ENCODE results near the gene PIK3CA. TPM values are rescaled to one million over a fixed set of nuclear protein-coding genes. Genes with fewer than 3 reads are reported as not detected.
"Not testable (repeated sequence)": the region's sequence is repeated elsewhere in the genome, so short reads cannot be mapped to it uniquely, and the experiment has no call there.

Gene PIK3CA
- total RNA-seq, 2 donors from 2014 or later: 6.3 to 11.7 TPM

DNA sequence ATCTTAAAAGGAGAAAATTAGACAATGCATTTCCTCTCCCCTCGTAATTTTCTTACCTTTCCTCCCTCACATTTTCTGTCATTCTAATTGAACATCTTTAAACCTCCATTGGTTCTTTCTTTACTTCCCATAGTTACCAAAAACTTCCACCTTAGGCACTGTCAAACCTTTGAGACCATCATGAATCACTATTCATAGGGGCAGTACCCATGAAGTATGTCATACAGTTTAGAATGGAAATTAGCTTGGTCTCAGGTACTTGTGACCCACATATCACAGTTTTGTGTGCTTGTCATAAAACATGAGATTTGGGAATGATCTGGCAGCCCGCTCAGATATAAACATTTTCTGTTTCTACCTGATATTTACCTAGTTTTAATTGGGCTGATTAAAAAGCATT, 52.6 kb downstream of the PIK3CA start:
- ATAC-seq (no peak), DNase-seq (no peak)
- Histone ChIP-seq H3K27ac (no peak overlapping the region), H3K4me1 (no peaks in the 10 kb centered on the region), H3K4me3 (no peak overlapping the region), H3K9me3 (no peaks in the 10 kb centered on the region), H3K27me3 (no peaks in the 10 kb centered on the region), H3K36me3 (replicated peaks in 1 of 2; ENCODE audit: insufficient read depth in 1 of 2, low read depth in 2 of 2) (no peaks in the 10 kb centered on the region)
- TF ChIP-seq, protein P1, sequence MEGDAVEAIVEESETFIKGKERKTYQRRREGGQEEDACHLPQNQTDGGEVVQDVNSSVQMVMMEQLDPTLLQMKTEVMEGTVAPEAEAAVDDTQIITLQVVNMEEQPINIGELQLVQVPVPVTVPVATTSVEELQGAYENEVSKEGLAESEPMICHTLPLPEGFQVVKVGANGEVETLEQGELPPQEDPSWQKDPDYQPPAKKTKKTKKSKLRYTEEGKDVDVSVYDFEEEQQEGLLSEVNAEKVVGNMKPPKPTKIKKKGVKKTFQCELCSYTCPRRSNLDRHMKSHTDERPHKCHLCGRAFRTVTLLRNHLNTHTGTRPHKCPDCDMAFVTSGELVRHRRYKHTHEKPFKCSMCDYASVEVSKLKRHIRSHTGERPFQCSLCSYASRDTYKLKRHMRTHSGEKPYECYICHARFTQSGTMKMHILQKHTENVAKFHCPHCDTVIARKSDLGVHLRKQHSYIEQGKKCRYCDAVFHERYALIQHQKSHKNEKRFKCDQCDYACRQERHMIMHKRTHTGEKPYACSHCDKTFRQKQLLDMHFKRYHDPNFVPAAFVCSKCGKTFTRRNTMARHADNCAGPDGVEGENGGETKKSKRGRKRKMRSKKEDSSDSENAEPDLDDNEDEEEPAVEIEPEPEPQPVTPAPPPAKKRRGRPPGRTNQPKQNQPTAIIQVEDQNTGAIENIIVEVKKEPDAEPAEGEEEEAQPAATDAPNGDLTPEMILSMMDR (IDR thresholded peaks at IDR 0.05): no peak
- no peak for TF ChIP-seq POLR2A (IDR thresholded peaks at IDR 0.05)
- 91 to 97% methylated on average over 2 of the region's 2 CpGs for whole genome bisulfite sequencing, 2 donors
- intact Hi-C loops (cut with DNase I): no loop called here

DNA sequence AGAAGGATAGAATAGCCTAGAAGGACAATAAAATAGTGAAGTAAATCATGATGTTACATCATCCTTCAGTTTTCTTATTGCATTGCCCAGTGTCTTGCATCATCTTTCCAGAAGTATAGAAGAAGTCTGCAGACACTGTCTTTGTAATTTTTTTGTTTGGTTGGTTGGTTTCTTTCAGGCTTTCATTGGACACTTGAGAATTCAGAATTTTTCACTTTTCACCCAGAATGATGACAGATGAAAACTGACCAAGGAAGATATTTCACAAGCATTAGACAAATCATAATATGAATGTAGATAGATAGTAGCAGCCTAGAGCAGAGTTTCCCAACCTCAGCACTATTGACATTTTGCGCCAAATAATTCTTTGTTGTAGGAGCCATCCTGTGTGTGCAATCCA, 67.4 kb downstream of the PIK3CA start:
- ATAC-seq; intact Hi-C loops (cut with DNase I): not testable (repeated sequence)
- 89 to 100% methylated on average over 1 of the region's 1 CpG for WGBS, 2 donors

DNA sequence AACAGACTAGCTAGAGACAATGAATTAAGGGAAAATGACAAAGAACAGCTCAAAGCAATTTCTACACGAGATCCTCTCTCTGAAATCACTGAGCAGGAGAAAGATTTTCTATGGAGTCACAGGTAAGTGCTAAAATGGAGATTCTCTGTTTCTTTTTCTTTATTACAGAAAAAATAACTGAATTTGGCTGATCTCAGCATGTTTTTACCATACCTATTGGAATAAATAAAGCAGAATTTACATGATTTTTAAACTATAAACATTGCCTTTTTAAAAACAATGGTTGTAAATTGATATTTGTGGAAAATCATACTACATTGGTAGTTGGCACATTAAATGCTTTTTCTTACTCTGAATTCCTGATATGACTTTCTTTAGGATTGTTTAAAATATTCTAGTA, 70.1 kb downstream of the PIK3CA start:
- H3K27ac ChIP-seq; H3K4me3 ChIP-seq; ATAC-seq; H3K36me3 ChIP-seq (replicated peaks in 1 of 2; ENCODE audit: insufficient read depth in 1 of 2, low read depth in 2 of 2); H3K27me3 ChIP-seq; H3K9me3 ChIP-seq; intact Hi-C loops (cut with DNase I); DNase-seq; H3K4me1 ChIP-seq: not testable (repeated sequence)
- WGBS, 2 donors: 59 to 76% methylated on average over 1 of the region's 1 CpG

More for the DNA sequence above, 67.4 kb downstream of the PIK3CA start:
- not testable (repeated sequence) for H3K9me3 ChIP-seq; H3K36me3 ChIP-seq (replicated peaks in 1 of 2; ENCODE audit: insufficient read depth in 1 of 2, low read depth in 2 of 2); H3K4me1 ChIP-seq; H3K27me3 ChIP-seq; H3K27ac ChIP-seq; DNase-seq; H3K4me3 ChIP-seq

DNA sequence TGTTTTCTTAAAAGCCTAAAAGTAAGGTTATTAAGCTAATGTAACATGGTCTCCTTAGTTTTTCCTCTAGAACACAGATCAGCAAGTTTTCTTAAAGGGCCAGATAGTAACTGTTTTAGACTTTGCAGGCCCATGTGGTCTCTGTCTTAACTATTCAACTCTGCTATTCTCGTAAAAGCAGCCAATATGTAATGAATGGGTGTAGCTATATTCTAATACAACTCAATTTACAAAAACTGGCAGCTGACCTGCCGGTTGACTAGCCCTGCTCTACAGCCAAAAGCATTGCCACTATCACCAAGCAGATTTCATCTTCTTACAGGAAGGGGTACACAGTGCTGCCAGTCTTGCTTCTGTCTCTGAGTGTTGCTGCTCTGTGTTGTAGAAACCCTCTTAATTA, 75.4 kb downstream of the PIK3CA start:
- Histone ChIP-seq H3K36me3 (replicated peaks in 1 of 2; ENCODE audit: insufficient read depth in 1 of 2, low read depth in 2 of 2) (peaks cover 3 to 4% of the 10 kb centered on the region in 2 donors), H3K9me3 (no peaks in the 10 kb centered on the region), H3K4me3 (no peak overlapping the region), H3K4me1 (no peaks in the 10 kb centered on the region), H3K27me3 (no peaks in the 10 kb centered on the region), H3K27ac (no peak overlapping the region)
- WGBS, 2 donors: 85 to 87% methylated on average over 2 of the region's 2 CpGs
- ATAC-seq (no peak), DNase-seq (no peak)
- intact Hi-C loops (cut with DNase I): no loop called here
- no peak for TF ChIP-seq POLR2A (IDR thresholded peaks at IDR 0.05)
- TF ChIP-seq, protein P1 (IDR thresholded peaks at IDR 0.05): no peak

DNA sequence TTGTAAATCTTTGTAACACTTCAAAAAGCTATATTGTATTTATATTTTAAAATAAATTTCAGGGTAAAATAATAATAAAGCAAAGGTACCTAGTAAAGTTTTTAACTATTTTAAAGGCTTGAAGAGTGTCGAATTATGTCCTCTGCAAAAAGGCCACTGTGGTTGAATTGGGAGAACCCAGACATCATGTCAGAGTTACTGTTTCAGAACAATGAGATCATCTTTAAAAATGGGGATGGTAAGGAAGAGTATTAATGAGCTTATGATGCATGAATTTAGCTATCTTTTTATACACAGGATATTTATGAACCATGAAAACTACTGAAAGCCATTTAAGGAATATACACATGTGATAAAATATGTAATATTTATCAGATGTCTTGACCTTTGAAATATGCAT, 76.4 kb downstream of the PIK3CA start:
- Histone ChIP-seq H3K4me1 (no peaks in the 10 kb centered on the region), H3K36me3 (replicated peaks in 1 of 2; ENCODE audit: insufficient read depth in 1 of 2, low read depth in 2 of 2) (peaks cover 2 to 3% of the 10 kb centered on the region in 2 donors), H3K9me3 (no peaks in the 10 kb centered on the region), H3K27me3 (no peaks in the 10 kb centered on the region), H3K4me3 (no peak overlapping the region), H3K27ac (no peak overlapping the region)
- intact Hi-C loops (cut with DNase I): no loop called here
- DNase-seq: no peak
- ATAC-seq: no peak
- TF ChIP-seq, protein P1 (IDR thresholded peaks at IDR 0.05): no peak
- TF ChIP-seq POLR2A (IDR thresholded peaks at IDR 0.05): no peak
- 87 to 89% methylated on average over 1 of the region's 1 CpG for WGBS, 2 donors

DNA sequence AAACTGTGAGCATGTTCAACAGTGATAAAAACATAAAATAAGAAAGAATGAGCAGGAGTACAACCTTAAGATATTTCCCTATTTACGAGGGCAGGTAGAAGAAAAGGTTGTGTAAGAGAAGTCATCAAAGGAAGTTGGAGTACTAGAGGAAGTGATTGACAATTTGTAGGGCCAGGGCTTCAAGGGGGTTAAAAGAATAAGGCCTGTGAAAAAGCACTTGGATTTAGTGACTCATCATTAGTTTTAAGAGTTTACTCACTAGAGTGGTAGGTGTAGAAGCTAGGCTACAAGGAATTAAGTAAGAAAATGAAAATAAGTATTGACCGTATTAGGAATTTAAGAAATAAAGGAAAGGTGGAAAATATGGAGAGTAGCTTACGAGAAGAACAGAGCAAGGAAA, 79.2 kb downstream of the PIK3CA start:
- 92 to 95% methylated on average over 3 of the region's 3 CpGs for WGBS, 2 donors
- Histone ChIP-seq H3K9me3 (no peaks in the 10 kb centered on the region), H3K27me3 (no peaks in the 10 kb centered on the region), H3K4me1 (no peaks in the 10 kb centered on the region), H3K27ac (no peak overlapping the region), H3K36me3 (replicated peaks in 1 of 2; ENCODE audit: insufficient read depth in 1 of 2, low read depth in 2 of 2) (peaks cover 3% of the 10 kb centered on the region in 2 donors), H3K4me3 (no peak overlapping the region)
- intact Hi-C loops (cut with DNase I): no loop called here
- DNase-seq (no peak), ATAC-seq (no peak)
- no peak for TF ChIP-seq POLR2A (IDR thresholded peaks at IDR 0.05)
- TF ChIP-seq, protein P1 (IDR thresholded peaks at IDR 0.05): no peak
